ENCODE results near the gene ASPM. TPM values are rescaled to one million over a fixed set of nuclear protein-coding genes. Genes with fewer than 3 reads are reported as not detected.

The ASPM gene
- polyA plus RNA-seq, 1 of the 3 experiments (the other 2 are of a cell fraction) = 3.0 TPM

- 88% methylated on average over 2 of the region's 2 CpGs for WGBS (ENCODE audit: low lambda C conversion rate)
- no peaks in the 10 kb centered on the region for H4K20me1 ChIP-seq (ENCODE audit: insufficient read depth)
- CTCF ChIA-PET = interaction anchor here (1.0 kb wide), 1 partner anchor 182 kb away, joined by 3 read pairs; no protein-coding TSS in a partner anchor
These were observed 28.3 kb upstream of the ASPM start for GRCh38 chr1:197174818-197175217.

GRCh38 chr1:197173571-197174507, 27.4 kb upstream of the ASPM start:
- no peak overlapping the region for H3K27ac ChIP-seq (ENCODE audit: low read depth in 2 of 2, low read length in 1 of 2)
- no peaks in the 10 kb centered on the region for H3K27me3 ChIP-seq (ENCODE audit: insufficient read depth)
- H3K79me2 ChIP-seq (ENCODE audit: insufficient read depth) = no peaks in the 10 kb centered on the region
- no peak overlapping the region for H3K4me3 ChIP-seq (ENCODE audit: low read depth in 2 of 2, low read length in 1 of 2)
- no peaks in the 10 kb centered on the region for H4K20me1 ChIP-seq (ENCODE audit: insufficient read depth)
- H3K9me3 ChIP-seq = no peaks in the 10 kb centered on the region
- ChIA-PET POLR2A (no interaction called here), CTCF (interaction anchor here (1.0 kb wide), 1 partner anchor 183 kb away, joined by 3 read pairs; no protein-coding TSS in a partner anchor)
- no peaks in the 10 kb centered on the region for H3K9me2 ChIP-seq
- H2AFZ ChIP-seq (ENCODE audit: low read depth) = no peak overlapping the region
- H3K4me1 ChIP-seq (ENCODE audit: control insufficient read depth in 1 of 2, insufficient read depth in 2 of 2, low read depth in 1 of 2, low read length in 1 of 2) = no peaks in the 10 kb centered on the region; a peak in 1 of 4 replicates
- peaks cover 86 to 95% of the 10 kb centered on the region in 2 experiments for H3K36me3 ChIP-seq (replicated peaks in 1 of 2; ENCODE audit: control insufficient read depth in 1 of 2, insufficient read depth in 2 of 2, low read length in 1 of 2)
- peaks cover 6% of the 10 kb centered on the region for H3F3A ChIP-seq (replicated peaks; ENCODE audit: insufficient read depth)
- H3K4me2 ChIP-seq = no peak overlapping the region
- no peak overlapping the region for H3K9ac ChIP-seq
- DNase-seq = no peak
- WGBS (ENCODE audit: low lambda C conversion rate) = 77% methylated on average over 5 of the region's 5 CpGs
- TF ChIP-seq CTCF (IDR thresholded peaks at IDR 0.05) (no peak), MAX (IDR thresholded peaks at IDR 0.05; ENCODE audit: low read depth) (no peak), FOXM1 (IDR thresholded peaks at IDR 0.05; ENCODE audit: low read depth) (no peak), POLR2AphosphoS5 (IDR thresholded peaks at IDR 0.05; ENCODE audit: low read depth, low read length) (no peak), PBX3 (IDR thresholded peaks at IDR 0.05) (no peak), REST (IDR thresholded peaks at IDR 0.05; ENCODE audit: low read depth, low read length) (no peak), ELF1 (IDR thresholded peaks at IDR 0.05) (no peak), SIN3A (IDR thresholded peaks at IDR 0.05; ENCODE audit: borderline replicate concordance, low read depth, low read length) (no peak), USF2 (IDR thresholded peaks at IDR 0.05; ENCODE audit: borderline replicate concordance, low read depth, low read length) (no peak), YY1 (IDR thresholded peaks at IDR 0.05; ENCODE audit: low read depth) (no peak), FOSL2 (IDR thresholded peaks at IDR 0.05; ENCODE audit: borderline replicate concordance, low read depth) (no peak)

More at GRCh38 chr1:197174818-197175217, 28.3 kb upstream of the ASPM start:
- Histone ChIP-seq H3K4me3 (ENCODE audit: low read depth in 2 of 2, low read length in 1 of 2) (no peak overlapping the region), H3K9ac (no peak overlapping the region), H3K4me2 (no peak overlapping the region), H3K9me3 (no peaks in the 10 kb centered on the region), H3F3A (replicated peaks; ENCODE audit: insufficient read depth) (peaks cover under 1% of the 10 kb centered on the region), H3K27me3 (ENCODE audit: insufficient read depth) (no peaks in the 10 kb centered on the region), H2AFZ (ENCODE audit: low read depth) (no peak overlapping the region), H3K79me2 (ENCODE audit: insufficient read depth) (no peaks in the 10 kb centered on the region), H3K4me1 (ENCODE audit: control insufficient read depth in 1 of 2, insufficient read depth in 2 of 2, low read depth in 1 of 2, low read length in 1 of 2) (no peaks in the 10 kb centered on the region; a peak in 1 of 4 replicates), H3K36me3 (replicated peaks in 1 of 2; ENCODE audit: control insufficient read depth in 1 of 2, insufficient read depth in 2 of 2, low read length in 1 of 2) (peaks cover 84 to 95% of the 10 kb centered on the region in 2 experiments), H3K9me2 (no peaks in the 10 kb centered on the region), H3K27ac (ENCODE audit: low read depth in 2 of 2, low read length in 1 of 2) (no peak overlapping the region)
- no peak for DNase-seq
- TF ChIP-seq RFX5 (IDR thresholded peaks at IDR 0.05; ENCODE audit: low read length) (no peak), PBX3 (IDR thresholded peaks at IDR 0.05) (no peak), TAF1 (IDR thresholded peaks at IDR 0.05; ENCODE audit: borderline replicate concordance, low read depth, low read length) (no peak)
- POLR2A ChIA-PET = no interaction called here
